Measurements from ENCODE around the gene MGAT1.

DNA sequence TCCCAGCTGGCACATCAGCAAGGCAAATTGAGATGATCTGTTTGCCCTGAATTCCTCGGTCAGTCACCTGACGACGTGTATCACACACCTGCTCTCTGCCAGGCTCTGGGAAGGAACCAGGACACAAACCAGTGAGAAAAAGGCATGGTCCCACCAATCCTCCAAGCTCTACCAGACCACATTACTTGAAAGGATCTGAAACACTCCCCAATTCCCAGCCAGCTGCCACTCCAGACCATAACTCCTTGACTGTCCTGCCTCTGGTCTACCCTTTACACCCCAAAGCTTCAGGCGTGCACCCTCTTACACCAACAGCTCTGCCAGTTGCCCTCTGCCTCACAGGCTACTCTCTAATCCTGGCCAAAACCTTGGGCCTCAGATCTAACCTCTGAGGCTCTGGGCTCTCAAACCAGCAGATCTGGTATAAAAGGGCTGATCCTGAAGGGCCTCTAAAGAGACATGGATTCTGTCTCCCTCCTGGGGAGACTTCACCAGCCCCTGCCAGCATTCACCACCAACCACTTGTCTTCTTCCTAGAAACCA, 6.8 kb downstream of the MGAT1 start:
- TF ChIP-seq EZH2 (IDR thresholded peaks at IDR 0.05; ENCODE audit: borderline replicate concordance, low read depth, low read length, poor library complexity, severe bottlenecking) = no peak
- no peak for TF ChIP-seq CTCF (conservative IDR thresholded peaks at IDR 0.05; ENCODE audit: low read depth, low read length)

Data from A673 (cell line).